NCI-H2081 (cell line): ENCODE data around the gene RRP1.

Experiments
- DNase-seq, 2 experiments: peaks; one replicate each; lab custom pipeline; 2025; lab: John Stamatoyannopoulos, UW

The RRP1 gene

GRCh38 chr21:43801006-43801783 lies 11.8 kb downstream of the RRP1 start:
- no peak for DNase-seq

GRCh38 chr21:43802713-43803313 lies 13.4 kb downstream of the RRP1 start:
- DNase-seq: no peak

GRCh38 chr21:43803558-43804300 lies 14.4 kb downstream of the RRP1 start:
- DNase-seq: no peak

- no peak for DNase-seq
Measured at GRCh38 chr21:43805275-43805800, 16.0 kb downstream of the RRP1 start.

- no peak for DNase-seq
Measured at GRCh38 chr21:43806017-43806710, 16.8 kb downstream of the RRP1 start.

GRCh38 chr21:43808367-43808766 lies 19.0 kb downstream of the RRP1 start:
- DNase-seq: no peak

- no peak for DNase-seq
Measured at GRCh38 chr21:43808832-43809251, 19.5 kb downstream of the RRP1 start.

- no peak for DNase-seq
Measured at GRCh38 chr21:43809346-43809799, 20.0 kb downstream of the RRP1 start.

GRCh38 chr21:43809853-43810504 lies 20.6 kb downstream of the RRP1 start:
- DNase-seq: no peak

- peak; percentile 58 to 74 for DNase-seq
Measured at GRCh38 chr21:43810505-43811261, 21.3 kb downstream of the RRP1 start.

GRCh38 chr21:43811262-43812105 lies 22.1 kb downstream of the RRP1 start:
- DNase-seq: no peak

GRCh38 chr21:43812139-43812821 lies 22.9 kb downstream of the RRP1 start:
- no peak for DNase-seq

GRCh38 chr21:43812957-43813655 lies 23.7 kb downstream of the RRP1 start:
- no peak for DNase-seq

GRCh38 chr21:43813656-43813980 lies 24.2 kb downstream of the RRP1 start:
- DNase-seq: no peak

GRCh38 chr21:43814215-43815106 lies 25.1 kb downstream of the RRP1 start:
- DNase-seq: no peak

- DNase-seq: peak in 1 of 2 experiments; percentile 21
Measured at GRCh38 chr21:43815107-43815613, 25.8 kb downstream of the RRP1 start.

GRCh38 chr21:43815991-43816390 lies 26.6 kb downstream of the RRP1 start:
- DNase-seq: no peak
